GM10266 (cell line): ENCODE results near the gene KDM4B.

Source experiments
- DNase-seq: peaks from one replicate; pipeline ENCODE4 v3.0.0; 2012; ENCODE audit errors: extremely low spot score
- CTCF ChIP-seq: IDR thresholded peaks from 2 replicates; pipeline ENCODE4 v1.5.1; 2012; ENCODE audit warnings: mild to moderate bottlenecking, low read depth; ENCODE audit not compliant: control insufficient read depth, insufficient read depth; ENCODE audit errors: missing control alignments

KDM4B gene

GRCh38 chr19:4981681-4981958, 12.7 kb downstream of the KDM4B start:
- no peak for TF ChIP-seq CTCF

GRCh38 chr19:4983346-4984105, 14.6 kb downstream of the KDM4B start:
- TF ChIP-seq CTCF: no peak

More at GRCh38 chr19:4981681-4981958, 12.7 kb downstream of the KDM4B start:
- no peak for DNase-seq

GRCh38 chr19:4984106-4984380, 15.1 kb downstream of the KDM4B start:
- no peak for DNase-seq
- TF ChIP-seq CTCF: no peak

More at GRCh38 chr19:4983346-4984105, 14.6 kb downstream of the KDM4B start:
- DNase-seq: no peak

GRCh38 chr19:4984438-4984990, 15.6 kb downstream of the KDM4B start:
- no peak for TF ChIP-seq CTCF
- DNase-seq: no peak

- TF ChIP-seq CTCF: no peak
- no peak for DNase-seq
These were observed 16.7 kb downstream of the KDM4B start for GRCh38 chr19:4985551-4985991.

GRCh38 chr19:4986056-4986455, 17.1 kb downstream of the KDM4B start:
- no peak for TF ChIP-seq CTCF

GRCh38 chr19:4986471-4986891, 17.6 kb downstream of the KDM4B start:
- TF ChIP-seq CTCF: no peak
- no peak for DNase-seq

More at GRCh38 chr19:4986056-4986455, 17.1 kb downstream of the KDM4B start:
- DNase-seq: no peak
